Endothelial cell of umbilical vein (primary cell): ENCODE measurements around the gene OR10G2.

Experiments
- POLR2A ChIP-seq: IDR thresholded peaks from 2 replicates; pipeline ENCODE4 v1.6.1; 2012; ENCODE audit warnings: low read depth, mild to moderate bottlenecking, control low read depth, low read length
- POLR2AphosphoS5 ChIP-seq: IDR thresholded peaks from 2 replicates; pipeline ENCODE4 v1.6.1; 2012; ENCODE audit warnings: low read depth, mild to moderate bottlenecking, control low read depth, low read length, moderate library complexity; ENCODE audit not compliant: insufficient read depth
- TF ChIP-seq, protein P1 (sequence below): IDR thresholded peaks from 2 replicates; pipeline ENCODE4 v1.6.1; 2011; ENCODE audit not compliant: insufficient read depth, insufficient read length

DNA sequence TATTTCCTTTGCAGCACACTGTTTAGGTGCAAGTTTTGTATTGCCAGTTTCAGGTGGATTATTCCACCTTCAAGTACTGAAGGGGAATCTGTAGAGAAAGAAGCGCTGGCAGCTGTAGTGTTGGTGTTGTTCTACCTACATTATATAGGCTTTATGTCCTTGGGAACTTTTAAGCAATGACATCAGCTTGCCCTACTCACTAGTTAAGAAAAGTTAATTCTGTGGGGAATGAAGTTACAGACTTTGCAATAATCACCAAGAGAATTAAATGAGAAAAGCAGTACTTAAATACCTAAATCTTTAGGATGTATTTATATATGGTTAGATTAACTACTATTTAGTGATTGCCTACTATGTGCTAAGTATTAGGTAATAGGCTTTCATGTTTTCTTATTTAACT is 39.0 kb upstream of the OR10G2 start, which contains the start of gene OR4E1:
- no peak for TF ChIP-seq POLR2A
- TF ChIP-seq POLR2AphosphoS5: no peak
- TF ChIP-seq, protein P1, sequence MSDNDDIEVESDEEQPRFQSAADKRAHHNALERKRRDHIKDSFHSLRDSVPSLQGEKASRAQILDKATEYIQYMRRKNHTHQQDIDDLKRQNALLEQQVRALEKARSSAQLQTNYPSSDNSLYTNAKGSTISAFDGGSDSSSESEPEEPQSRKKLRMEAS: no peak
